Measurements from ENCODE around the gene PAX3.

DNA sequence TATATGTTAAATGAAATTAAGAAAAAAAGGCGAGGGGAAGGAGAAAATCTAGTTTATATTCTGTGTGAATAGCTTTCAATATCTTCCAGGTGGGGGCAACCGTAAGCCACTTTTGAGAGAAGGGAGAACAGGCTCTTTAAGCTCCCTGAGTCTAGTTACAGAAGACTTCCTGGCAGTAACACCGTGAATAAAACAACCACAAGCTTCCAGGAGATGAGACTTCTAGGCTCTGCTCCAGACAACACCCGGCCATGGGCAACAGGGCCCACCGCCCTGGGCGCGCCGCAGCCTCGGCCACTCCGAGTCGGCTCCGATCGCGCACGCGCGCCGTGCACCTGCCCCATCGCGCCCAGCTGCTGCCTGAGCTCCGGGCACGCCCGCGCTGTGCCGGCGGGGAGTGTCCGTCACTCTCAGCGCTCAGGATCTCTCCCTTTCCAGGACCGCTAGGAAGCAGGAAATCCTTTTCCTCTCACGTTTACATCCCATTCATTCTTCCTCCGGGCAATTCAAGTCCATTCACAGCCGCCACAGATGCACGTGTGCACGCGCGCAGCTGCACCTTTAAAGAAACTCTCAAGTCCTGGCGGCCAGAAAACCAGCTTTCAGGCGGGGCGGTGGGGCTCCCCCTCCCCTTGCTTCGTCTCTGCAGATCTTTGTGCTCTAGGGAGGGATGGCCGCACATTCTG lies 19.4 kb upstream of the PAX3 start:
- no peak for TF ChIP-seq FOXM1 (IDR thresholded peaks at IDR 0.05; ENCODE audit: borderline replicate concordance)
- TF ChIP-seq FOXK2 (IDR thresholded peaks at IDR 0.05): no peak
- TF ChIP-seq BHLHE40 (IDR thresholded peaks at IDR 0.05; ENCODE audit: borderline replicate concordance): no peak
- no peak for TF ChIP-seq ZNF384 (IDR thresholded peaks at IDR 0.05)
- TF ChIP-seq LEF1 (IDR thresholded peaks at IDR 0.05; ENCODE audit: borderline replicate concordance): no peak
